Measurements from ENCODE around the gene DUSP16. TPM values are rescaled to one million over a fixed set of nuclear protein-coding genes. Genes with fewer than 3 reads are reported as not detected.

DUSP16 gene
- total RNA-seq, 1 experiment from 2014 or later: 63.9 TPM

GRCh38 chr12:12528361-12529270 is 34.0 kb downstream of the DUSP16 start:
- Mint-ChIP-seq H3K4me1 (ENCODE audit: low read depth, unreplicated experiment) (peaks cover 38% of the 10 kb centered on the region), H3K27ac (ENCODE audit: unreplicated experiment) (peak overlapping the region; percentile 43), H3K36me3 (ENCODE audit: insufficient read depth, unreplicated experiment) (peaks cover 28% of the 10 kb centered on the region), H3K9me3 (ENCODE audit: unreplicated experiment) (no peaks in the 10 kb centered on the region), H3K27me3 (ENCODE audit: insufficient read depth, unreplicated experiment) (no peaks in the 10 kb centered on the region), H3K4me3 (ENCODE audit: unreplicated experiment) (no peak overlapping the region)
- ChIA-PET CTCF (no interaction called here), POLR2A (no interaction called here)
- DNase-seq: no peak
- no peaks in the 10 kb centered on the region for H3K27me3 ChIP-seq (replicated peaks; ENCODE audit: control insufficient read depth, insufficient read depth, low read length)
- intact Hi-C loops (cut with micrococcal nuclease; ENCODE audit: unreplicated experiment): no loop called here
- H3K9me3 ChIP-seq: no peaks in the 10 kb centered on the region
- H3K4me1 ChIP-seq: peaks cover 70% of the 10 kb centered on the region
- no peak overlapping the region for H3K4me3 ChIP-seq (ENCODE audit: low read depth, low read length)
- no TSS peak for BruUV-seq (replicated peaks)
- H3K36me3 ChIP-seq (ENCODE audit: control insufficient read depth, insufficient read depth, low read length): no peaks in the 10 kb centered on the region
- TF ChIP-seq CTCF (IDR thresholded peaks at IDR 0.05; ENCODE audit: insufficient read depth in 1 of 2, low read depth in 1 of 2, low read length in 1 of 2, severe bottlenecking in 1 of 2, unreplicated experiment in 1 of 2): no peak

- Mint-ChIP-seq H3K4me1 (ENCODE audit: low read depth, unreplicated experiment) (peaks cover 35% of the 10 kb centered on the region), H3K36me3 (ENCODE audit: insufficient read depth, unreplicated experiment) (peaks cover 27% of the 10 kb centered on the region), H3K27me3 (ENCODE audit: insufficient read depth, unreplicated experiment) (no peaks in the 10 kb centered on the region), H3K27ac (ENCODE audit: unreplicated experiment) (peak overlapping the region; percentile 43), H3K9me3 (ENCODE audit: unreplicated experiment) (no peaks in the 10 kb centered on the region), H3K4me3 (ENCODE audit: unreplicated experiment) (no peak overlapping the region)
- Histone ChIP-seq H3K36me3 (ENCODE audit: control insufficient read depth, insufficient read depth, low read length) (no peaks in the 10 kb centered on the region), H3K9me3 (no peaks in the 10 kb centered on the region), H3K4me3 (ENCODE audit: low read depth, low read length) (no peak overlapping the region), H3K27me3 (replicated peaks; ENCODE audit: control insufficient read depth, insufficient read depth, low read length) (no peaks in the 10 kb centered on the region), H3K4me1 (peaks cover 62% of the 10 kb centered on the region)
- POLR2A ChIA-PET: interaction anchor here (1.1 kb wide), 1 partner anchor 35 kb away, joined by 3 read pairs; the partner anchor contains the start of gene DUSP16
- CTCF ChIA-PET: no interaction called here
- TF ChIP-seq CTCF (IDR thresholded peaks at IDR 0.05; ENCODE audit: insufficient read depth in 1 of 2, low read depth in 1 of 2, low read length in 1 of 2, severe bottlenecking in 1 of 2, unreplicated experiment in 1 of 2): no peak
- DNase-seq: no peak
- no TSS peak for BruUV-seq (replicated peaks)
- intact Hi-C loops (cut with micrococcal nuclease; ENCODE audit: unreplicated experiment): no loop called here
Measured at GRCh38 chr12:12527820-12528296, 34.8 kb downstream of the DUSP16 start.

- H3K9me3 ChIP-seq: no peaks in the 10 kb centered on the region
- no TSS peak for BruUV-seq (replicated peaks)
- intact Hi-C loops (cut with micrococcal nuclease; ENCODE audit: unreplicated experiment): no loop called here
- no peak for TF ChIP-seq CTCF (IDR thresholded peaks at IDR 0.05; ENCODE audit: insufficient read depth in 1 of 2, low read depth in 1 of 2, low read length in 1 of 2, severe bottlenecking in 1 of 2, unreplicated experiment in 1 of 2)
- no peaks in the 10 kb centered on the region for H3K27me3 ChIP-seq (replicated peaks; ENCODE audit: control insufficient read depth, insufficient read depth, low read length)
- no peaks in the 10 kb centered on the region for H3K27me3 Mint-ChIP-seq (ENCODE audit: insufficient read depth, unreplicated experiment)
- no peaks in the 10 kb centered on the region for H3K9me3 Mint-ChIP-seq (ENCODE audit: unreplicated experiment)
- H3K36me3 ChIP-seq (ENCODE audit: control insufficient read depth, insufficient read depth, low read length): no peaks in the 10 kb centered on the region
- H3K4me3 ChIP-seq (ENCODE audit: low read depth, low read length): no peak overlapping the region
- peaks cover 29% of the 10 kb centered on the region for H3K36me3 Mint-ChIP-seq (ENCODE audit: insufficient read depth, unreplicated experiment)
- H3K4me3 Mint-ChIP-seq (ENCODE audit: unreplicated experiment): no peak overlapping the region
- POLR2A ChIA-PET: no interaction called here
- H3K4me1 ChIP-seq: peaks cover 45% of the 10 kb centered on the region
- DNase-seq: no peak
- peaks cover 35% of the 10 kb centered on the region for H3K4me1 Mint-ChIP-seq (ENCODE audit: low read depth, unreplicated experiment)
- CTCF ChIA-PET: interaction anchor here (0.6 kb wide), 1 partner anchor 181 kb away, joined by 3 read pairs; no protein-coding TSS in a partner anchor
- H3K27ac Mint-ChIP-seq (ENCODE audit: unreplicated experiment): peak overlapping the region; percentile 26
Measured at GRCh38 chr12:12524128-12524527, 38.5 kb downstream of the DUSP16 start.
